ENCODE measurements around the gene UBE3C. TPM values are rescaled to one million over a fixed set of nuclear protein-coding genes. Genes with fewer than 3 reads are reported as not detected.

Gene UBE3C
- total and polyA plus RNA-seq, 2 donors: 41.2 to 119 TPM

DNA sequence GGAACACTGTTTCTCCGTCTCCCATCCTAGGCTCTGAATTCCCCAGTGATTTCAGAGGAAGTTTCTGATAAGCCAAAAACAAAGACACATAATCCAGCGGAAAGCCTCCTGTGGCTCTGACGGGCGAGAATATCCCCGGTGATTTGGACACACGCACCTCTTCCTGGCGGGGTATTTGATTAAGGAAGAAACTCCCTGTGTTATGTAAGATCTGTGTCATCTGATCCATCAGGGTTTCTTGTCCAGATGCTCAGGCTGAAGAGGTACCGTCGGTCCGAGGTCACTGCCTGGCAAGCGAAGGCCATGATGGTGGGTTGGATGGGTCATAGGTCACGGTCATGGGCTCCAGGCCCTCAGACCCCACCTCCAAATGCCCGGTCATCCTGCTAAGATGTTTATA is 158.5 kb downstream of the UBE3C start:
- H3K4me3 ChIP-seq (ENCODE audit: low read depth, low read length): no peak overlapping the region
- H3K36me3 ChIP-seq (ENCODE audit: insufficient read depth): no peaks in the 10 kb centered on the region
- H3K27ac ChIP-seq (ENCODE audit: low read depth): no peak overlapping the region
- DNase-seq (ENCODE audit: extremely low spot score): no peak
- no peaks in the 10 kb centered on the region for H3K4me1 ChIP-seq (ENCODE audit: insufficient read depth)
- 76% methylated on average over 13 of the region's 13 CpGs for WGBS

DNA sequence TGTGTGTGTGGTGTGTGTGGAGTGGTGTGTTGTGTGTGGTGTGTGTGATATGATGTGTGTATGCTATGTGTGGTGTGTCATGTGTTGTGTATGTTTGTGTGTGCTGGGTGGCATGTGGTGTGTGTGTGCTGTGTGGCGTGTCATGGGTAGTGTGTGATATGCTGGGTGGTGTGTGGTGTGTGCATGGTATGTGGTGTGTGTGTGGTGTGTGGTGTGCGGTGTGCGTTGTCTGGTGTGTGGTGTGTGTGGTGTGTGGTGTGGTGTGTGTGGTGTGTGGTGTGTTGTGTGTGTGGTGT is 160.5 kb downstream of the UBE3C start:
- no peak for DNase-seq (ENCODE audit: extremely low spot score)
- Histone ChIP-seq H3K4me1 (ENCODE audit: insufficient read depth) (no peaks in the 10 kb centered on the region), H3K4me3 (ENCODE audit: low read depth, low read length) (no peak overlapping the region), H3K36me3 (ENCODE audit: insufficient read depth) (no peaks in the 10 kb centered on the region), H3K27ac (ENCODE audit: low read depth) (no peak overlapping the region)
- WGBS: 96% methylated on average over 3 of the region's 3 CpGs

DNA sequence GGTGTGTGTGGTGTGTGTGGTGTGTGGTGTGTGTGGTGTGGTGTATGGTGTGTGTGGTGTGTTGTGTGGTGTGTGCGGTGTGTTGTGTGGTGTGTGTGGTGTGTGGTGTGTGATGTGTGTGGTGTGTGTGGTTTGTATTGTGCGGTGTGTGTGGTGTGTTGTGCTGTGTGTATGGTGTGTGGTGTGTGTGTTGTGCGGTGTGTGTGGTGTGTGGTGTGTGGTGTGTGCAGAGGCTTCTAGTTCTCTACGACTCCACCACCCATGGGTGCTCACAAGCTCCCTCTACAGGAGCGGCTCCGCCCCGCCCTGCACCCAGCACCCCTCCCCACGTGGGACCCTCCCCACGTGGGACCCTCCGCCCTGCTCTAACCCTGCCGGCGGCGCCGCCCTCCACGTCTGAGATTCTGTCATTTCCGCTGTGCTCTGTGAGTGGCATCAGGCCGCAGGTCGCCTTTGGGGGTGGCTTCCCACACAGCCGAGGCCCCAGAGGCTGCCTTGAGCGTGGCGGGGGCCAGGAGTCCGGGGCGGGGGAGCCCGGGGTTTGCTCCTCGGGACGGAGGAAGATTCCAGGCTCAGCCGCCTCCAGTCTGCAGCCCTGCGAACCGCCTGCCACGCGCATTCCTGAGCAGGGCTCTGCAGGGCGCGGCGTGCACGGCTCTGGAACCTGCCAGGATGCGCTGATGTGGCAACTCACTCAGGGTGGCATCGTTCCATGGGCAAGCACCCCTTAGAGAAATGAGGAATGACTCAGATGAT is 161.1 kb downstream of the UBE3C start:
- no peaks in the 10 kb centered on the region for H3K4me1 ChIP-seq (ENCODE audit: insufficient read depth)
- no peak overlapping the region for H3K4me3 ChIP-seq (ENCODE audit: low read depth, low read length)
- H3K27ac ChIP-seq (ENCODE audit: low read depth): no peak overlapping the region
- no peak for DNase-seq (ENCODE audit: extremely low spot score)
- H3K36me3 ChIP-seq (ENCODE audit: insufficient read depth): no peaks in the 10 kb centered on the region
- 74% methylated on average over 37 of the region's 37 CpGs for WGBS

DNA sequence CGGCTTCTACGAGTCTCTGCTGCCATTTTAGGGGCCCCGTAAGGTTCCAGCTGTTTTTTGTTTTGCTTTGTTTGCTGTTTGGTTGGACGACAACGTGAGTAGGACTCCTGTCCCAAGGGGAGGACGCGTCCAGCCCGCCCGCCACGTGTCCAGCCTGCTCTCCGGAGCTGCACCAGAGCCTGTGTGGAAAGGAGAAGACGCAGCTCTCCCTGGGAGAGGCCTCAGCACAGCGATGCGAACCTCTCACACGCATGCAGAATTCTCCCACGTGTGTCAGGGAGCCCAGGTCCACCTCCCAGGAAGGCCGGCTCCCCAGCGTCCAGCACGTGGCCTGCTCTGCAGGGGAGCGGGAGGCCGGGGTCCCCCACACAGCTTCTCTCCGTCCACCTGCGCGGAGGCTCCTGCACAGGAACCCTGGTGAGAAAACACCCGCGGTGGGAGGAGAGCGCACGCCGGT is 161.7 kb downstream of the UBE3C start:
- no peaks in the 10 kb centered on the region for H3K4me1 ChIP-seq (ENCODE audit: insufficient read depth)
- no peaks in the 10 kb centered on the region for H3K36me3 ChIP-seq (ENCODE audit: insufficient read depth)
- H3K4me3 ChIP-seq (ENCODE audit: low read depth, low read length): no peak overlapping the region
- no peak for DNase-seq (ENCODE audit: extremely low spot score)
- no peak overlapping the region for H3K27ac ChIP-seq (ENCODE audit: low read depth)
- WGBS: 73% methylated on average over 29 of the region's 29 CpGs

DNA sequence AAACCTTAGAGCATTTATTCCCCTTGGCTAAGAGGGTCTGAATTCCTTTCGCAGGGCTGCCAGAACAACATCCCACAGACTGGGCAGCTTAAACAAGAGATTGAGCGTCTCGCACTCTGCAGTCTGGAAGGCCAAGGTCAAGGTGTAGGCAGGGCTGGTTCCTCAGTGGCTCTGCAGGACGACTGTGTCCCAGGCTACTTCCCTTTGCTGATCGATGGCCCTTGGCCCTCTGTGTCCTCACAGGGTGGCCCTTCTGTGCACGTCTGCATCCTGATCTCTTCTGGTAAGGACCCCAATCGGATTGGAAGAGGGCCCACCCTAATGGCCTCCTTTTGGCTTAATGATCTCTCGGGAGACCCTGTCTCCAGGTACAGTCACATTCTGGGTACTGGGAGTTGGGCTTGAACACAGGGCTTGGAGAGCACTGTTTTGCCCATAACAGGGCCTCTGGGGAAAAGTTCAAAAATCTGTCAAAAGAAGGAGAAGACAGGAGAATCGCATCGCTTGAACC is 162.9 kb downstream of the UBE3C start:
- no peak overlapping the region for H3K27ac ChIP-seq (ENCODE audit: low read depth)
- DNase-seq (ENCODE audit: extremely low spot score): no peak
- WGBS: 75% methylated on average over 10 of the region's 10 CpGs
- no peaks in the 10 kb centered on the region for H3K4me1 ChIP-seq (ENCODE audit: insufficient read depth)
- no peaks in the 10 kb centered on the region for H3K36me3 ChIP-seq (ENCODE audit: insufficient read depth)
- no peak overlapping the region for H3K4me3 ChIP-seq (ENCODE audit: low read depth, low read length)

DNA sequence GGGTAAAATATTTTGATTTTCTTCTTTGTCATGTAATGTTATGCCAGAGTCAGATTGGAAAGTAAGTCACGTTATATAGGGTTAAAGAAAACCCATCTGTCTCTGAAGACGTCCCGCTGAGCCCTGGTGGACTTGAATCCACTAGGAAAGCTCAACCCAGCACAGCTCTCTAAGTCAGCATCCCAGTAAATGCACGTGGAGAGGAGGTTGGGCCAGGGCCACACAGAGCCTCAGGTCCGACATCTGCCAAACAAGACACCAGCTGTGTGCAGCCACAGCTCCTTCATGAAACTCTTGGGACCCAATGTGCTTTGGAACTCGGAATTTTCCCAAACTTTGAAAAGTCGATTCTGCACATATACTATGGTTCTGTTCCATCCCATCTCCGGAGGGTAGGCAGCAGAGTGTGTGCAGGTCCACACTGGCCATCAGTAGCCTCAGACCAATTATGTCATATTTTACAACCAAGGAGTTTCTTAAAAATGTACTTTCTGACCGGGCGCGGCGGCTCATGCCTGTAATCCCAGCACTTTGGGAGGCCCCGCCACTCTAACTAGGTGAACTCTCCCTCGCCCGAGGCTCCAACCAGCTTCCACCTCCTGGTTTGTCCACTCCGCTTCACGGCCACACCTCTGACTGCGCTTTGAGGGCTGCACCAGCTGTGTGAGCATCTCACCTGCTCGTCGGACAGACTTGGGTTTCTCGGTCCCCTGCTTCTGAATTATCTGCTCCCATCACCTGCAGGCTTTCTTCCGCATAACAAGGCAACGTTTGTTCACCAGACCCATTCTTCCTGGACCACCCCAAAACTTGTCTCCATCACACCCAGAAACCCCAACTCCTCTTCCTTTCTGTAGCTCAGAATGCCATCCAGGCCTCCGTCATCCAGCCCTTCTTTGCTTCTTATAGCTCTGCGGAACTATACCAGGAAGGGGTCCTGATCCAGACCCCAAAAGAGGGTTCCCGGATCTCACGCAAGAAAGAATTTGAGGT is 168.4 kb downstream of the UBE3C start:
- Histone ChIP-seq H3K4me1 (ENCODE audit: insufficient read depth) (no peaks in the 10 kb centered on the region), H3K27ac (ENCODE audit: low read depth) (no peak overlapping the region), H3K4me3 (ENCODE audit: low read depth, low read length) (no peak overlapping the region), H3K36me3 (ENCODE audit: insufficient read depth) (no peaks in the 10 kb centered on the region)
- 83% methylated on average over 27 of the region's 27 CpGs for WGBS
- DNase-seq (ENCODE audit: extremely low spot score): no peak

DNA sequence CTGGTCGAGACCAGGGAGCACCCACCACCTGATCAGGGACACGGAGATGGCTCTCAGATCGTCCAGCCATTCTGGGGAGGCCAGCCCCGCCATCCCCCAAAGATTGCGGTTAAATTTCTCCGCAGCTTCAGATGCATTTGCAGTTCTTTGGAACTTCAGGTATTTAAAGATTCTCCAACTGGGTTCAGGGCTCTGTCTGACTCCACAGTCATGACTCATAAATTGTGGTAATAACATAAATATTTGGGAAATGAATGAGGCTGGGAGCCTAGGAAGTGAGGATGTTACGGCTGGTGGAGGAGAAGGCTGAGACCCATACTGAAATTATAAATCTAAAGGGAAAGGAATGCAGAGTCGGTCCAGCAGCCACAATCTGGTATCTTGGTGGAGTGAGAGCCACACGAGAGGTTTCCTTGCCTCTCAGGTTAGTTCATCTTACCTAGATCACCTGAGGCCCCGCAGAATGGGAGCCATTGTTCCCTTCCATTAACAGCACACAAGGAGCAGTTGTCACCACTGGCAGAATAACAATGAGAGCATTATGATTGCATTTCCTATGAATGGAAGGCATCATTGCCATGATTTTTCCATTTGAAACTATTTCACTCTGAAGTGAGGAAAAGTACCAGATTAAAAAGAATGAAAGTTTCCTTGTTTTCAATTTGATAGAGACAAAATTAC is 171.4 kb downstream of the UBE3C start:
- H3K4me1 ChIP-seq (ENCODE audit: insufficient read depth): no peaks in the 10 kb centered on the region
- no peak for DNase-seq (ENCODE audit: extremely low spot score)
- H3K4me3 ChIP-seq (ENCODE audit: low read depth, low read length): no peak overlapping the region
- no peaks in the 10 kb centered on the region for H3K36me3 ChIP-seq (ENCODE audit: insufficient read depth)
- WGBS: 47% methylated on average over 10 of the region's 10 CpGs
- H3K27ac ChIP-seq (ENCODE audit: low read depth): no peak overlapping the region

DNA sequence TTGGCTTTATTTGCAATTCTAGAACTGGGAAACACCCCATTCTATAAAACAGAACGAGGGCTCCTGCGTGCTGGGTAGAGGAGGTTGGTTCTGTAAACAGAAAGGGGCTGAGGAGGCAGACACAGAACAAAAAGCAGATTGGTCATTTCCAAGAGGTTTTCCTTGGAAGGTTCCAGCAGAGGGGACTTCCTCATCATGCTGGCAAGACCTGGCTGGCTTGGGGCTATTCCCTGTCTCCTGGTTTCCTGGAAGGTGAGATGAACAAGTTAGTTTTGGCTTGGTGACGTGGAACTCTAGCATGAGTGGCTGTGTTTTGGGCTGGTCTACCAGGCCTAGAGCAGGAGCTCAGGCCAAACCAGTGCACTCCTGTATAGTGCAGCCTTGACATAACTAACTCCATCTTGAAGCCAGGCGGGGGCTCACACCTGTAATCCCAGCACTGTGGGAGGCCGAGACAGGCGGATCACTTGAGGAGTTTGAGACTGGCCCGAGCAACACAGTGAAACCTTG is 172.0 kb downstream of the UBE3C start:
- no peak for DNase-seq (ENCODE audit: extremely low spot score)
- H3K27ac ChIP-seq (ENCODE audit: low read depth): no peak overlapping the region
- H3K4me3 ChIP-seq (ENCODE audit: low read depth, low read length): no peak overlapping the region
- H3K36me3 ChIP-seq (ENCODE audit: insufficient read depth): no peaks in the 10 kb centered on the region
- WGBS: 75% methylated on average over 7 of the region's 7 CpGs
- no peaks in the 10 kb centered on the region for H3K4me1 ChIP-seq (ENCODE audit: insufficient read depth)

DNA sequence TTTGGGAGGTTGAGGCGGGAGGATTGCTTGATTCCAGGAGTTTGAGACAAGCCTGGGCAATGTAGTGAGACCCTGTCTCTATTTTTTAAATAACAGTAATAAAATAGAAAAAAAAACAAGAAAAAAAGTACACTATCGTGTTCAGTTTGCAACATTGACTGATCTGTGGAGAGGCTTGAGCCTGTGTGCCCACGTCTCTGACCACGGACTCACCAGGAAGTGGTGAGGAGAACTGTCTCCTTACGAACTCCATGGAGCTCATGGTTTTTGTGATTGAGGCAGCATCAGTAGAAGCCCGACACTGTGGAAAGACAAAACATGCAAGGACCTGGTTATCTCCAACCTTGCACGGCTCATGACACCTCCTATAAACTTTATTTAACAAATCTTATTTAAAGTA is 174.2 kb downstream of the UBE3C start:
- no peak overlapping the region for H3K27ac ChIP-seq (ENCODE audit: low read depth)
- H3K4me3 ChIP-seq (ENCODE audit: low read depth, low read length): no peak overlapping the region
- 85% methylated on average over 7 of the region's 7 CpGs for WGBS
- no peak for DNase-seq (ENCODE audit: extremely low spot score)
- H3K36me3 ChIP-seq (ENCODE audit: insufficient read depth): no peaks in the 10 kb centered on the region
- H3K4me1 ChIP-seq (ENCODE audit: insufficient read depth): no peaks in the 10 kb centered on the region

DNA sequence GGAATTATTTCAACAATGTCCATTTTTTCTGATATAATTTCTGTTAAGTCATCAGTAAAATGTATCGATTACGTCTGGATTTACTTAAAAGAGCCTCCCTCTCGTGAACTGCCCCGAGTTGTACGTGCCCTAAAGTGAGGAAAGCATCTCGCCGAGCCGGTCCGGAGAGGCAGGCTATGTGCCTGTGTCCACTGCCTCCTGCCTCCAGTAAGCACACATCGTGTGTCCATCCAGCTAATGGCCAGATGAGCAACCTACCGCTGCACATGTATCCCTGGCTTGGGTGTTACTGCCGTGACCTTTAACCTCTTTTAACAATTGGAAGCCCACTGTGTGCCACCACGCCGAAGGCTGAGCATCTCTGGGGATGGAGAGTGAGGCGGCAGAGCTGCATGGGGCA is 174.9 kb downstream of the UBE3C start:
- no peaks in the 10 kb centered on the region for H3K36me3 ChIP-seq (ENCODE audit: insufficient read depth)
- H3K4me1 ChIP-seq (ENCODE audit: insufficient read depth): no peaks in the 10 kb centered on the region
- no peak overlapping the region for H3K27ac ChIP-seq (ENCODE audit: low read depth)
- WGBS: 91% methylated on average over 15 of the region's 15 CpGs
- no peak overlapping the region for H3K4me3 ChIP-seq (ENCODE audit: low read depth, low read length)
- no peak for DNase-seq (ENCODE audit: extremely low spot score)

DNA sequence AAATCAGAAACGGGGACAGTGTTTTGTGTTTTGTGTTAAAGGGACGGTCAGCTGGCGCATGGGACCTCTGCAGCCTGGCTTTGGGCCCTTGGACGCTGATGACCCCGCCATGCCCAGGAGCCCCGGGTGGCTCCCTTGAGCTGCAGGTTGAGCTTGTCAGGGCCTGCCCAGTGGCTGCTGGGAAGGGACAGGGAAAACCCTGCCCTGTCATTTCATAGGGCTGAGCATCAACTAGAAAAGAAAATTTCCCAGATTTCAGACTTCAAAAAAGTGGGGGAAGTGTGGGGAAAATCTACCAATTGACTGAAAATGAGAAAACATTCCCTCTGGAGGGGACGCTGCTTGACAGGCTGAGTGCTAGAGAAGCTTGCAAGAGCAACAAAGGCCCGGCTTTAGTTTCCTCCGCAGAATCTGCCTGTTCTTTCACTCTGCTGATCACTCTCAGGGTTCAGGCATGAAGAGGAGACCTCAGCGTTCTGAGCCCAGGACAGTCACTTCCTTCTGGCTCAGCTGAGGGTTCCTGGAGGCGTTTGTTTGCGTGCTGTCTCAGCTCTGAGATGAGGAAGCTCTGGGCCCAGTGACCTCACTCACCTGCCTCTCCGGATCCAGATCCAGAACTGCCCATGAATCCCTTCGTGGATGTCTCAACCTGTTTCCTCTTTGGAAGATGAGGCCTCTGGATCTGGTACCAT is 179.4 kb downstream of the UBE3C start:
- Histone ChIP-seq H3K4me3 (ENCODE audit: low read depth, low read length) (no peak overlapping the region), H3K36me3 (ENCODE audit: insufficient read depth) (no peaks in the 10 kb centered on the region), H3K27ac (ENCODE audit: low read depth) (peak overlapping the region; percentile 11), H3K4me1 (ENCODE audit: insufficient read depth) (no peaks in the 10 kb centered on the region)
- 62% methylated on average over 14 of the region's 14 CpGs for WGBS
- DNase-seq (ENCODE audit: extremely low spot score): no peak

All from urinary bladder (tissue), 4 donors.